ENCODE measurements around the gene PKP3. TPM values are rescaled to one million over a fixed set of nuclear protein-coding genes. Genes with fewer than 3 reads are reported as not detected.
"Not testable (repeated sequence)": the region's sequence is repeated elsewhere in the genome, so short reads cannot be mapped to it uniquely, and the experiment has no call there.

PKP3 gene
- total RNA-seq, 1 donor from 2014 or later, result not detected

- DNase-seq (ENCODE audit: low spot score in 2 of 2), result no peak
- FAIRE-seq, result no peak
These were observed 26.9 kb downstream of the PKP3 start for GRCh38 chr11:420911-421321.

DNA sequence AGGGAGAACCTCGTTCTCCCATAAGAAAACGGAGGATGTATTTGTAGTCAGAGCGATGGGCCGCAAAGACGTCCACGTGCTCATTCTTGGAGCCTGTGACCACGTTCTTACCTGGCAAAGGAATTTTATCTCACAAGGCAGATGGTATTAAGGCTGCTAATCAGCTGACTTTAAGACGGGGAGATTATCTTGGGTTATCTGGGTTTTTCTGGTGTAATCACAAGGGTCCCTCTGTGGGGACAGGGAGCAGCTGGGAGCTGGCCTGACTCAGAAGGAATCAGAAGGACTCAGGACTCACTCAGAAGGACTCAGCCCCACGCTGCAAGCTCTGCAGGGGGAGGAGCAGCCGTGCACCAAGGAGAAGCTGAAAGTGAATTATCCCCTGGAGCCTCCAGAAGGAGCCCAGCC lies 28.2 kb downstream of the PKP3 start:
- DNase-seq (ENCODE audit: low spot score in 2 of 2) (no peak), FAIRE-seq (no peak)

GRCh38 chr11:424232-424631 lies 30.2 kb downstream of the PKP3 start:
- FAIRE-seq (no peak), DNase-seq (ENCODE audit: low spot score in 2 of 2) (no peak)

DNA sequence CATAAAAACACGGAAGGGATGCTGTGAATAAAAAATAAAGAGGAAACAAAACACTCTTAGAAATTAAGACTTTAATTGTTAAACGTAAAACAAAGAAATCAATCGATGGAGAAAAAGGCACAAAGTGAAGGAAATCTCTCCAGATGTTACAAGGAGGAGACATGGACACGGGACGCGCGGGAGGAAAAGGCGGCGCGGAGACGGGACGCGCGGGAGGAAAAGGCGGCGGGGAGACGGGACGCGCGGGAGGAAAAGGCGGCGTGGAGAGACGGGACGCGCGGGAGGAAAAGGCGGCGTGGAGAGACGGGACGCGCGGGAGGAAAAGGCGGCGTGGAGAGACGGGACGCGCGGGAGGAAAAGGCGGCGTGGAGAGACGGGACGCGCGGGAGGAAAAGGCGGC lies 30.8 kb downstream of the PKP3 start:
- DNase-seq (ENCODE audit: low spot score in 2 of 2); FAIRE-seq: not testable (repeated sequence)

DNA sequence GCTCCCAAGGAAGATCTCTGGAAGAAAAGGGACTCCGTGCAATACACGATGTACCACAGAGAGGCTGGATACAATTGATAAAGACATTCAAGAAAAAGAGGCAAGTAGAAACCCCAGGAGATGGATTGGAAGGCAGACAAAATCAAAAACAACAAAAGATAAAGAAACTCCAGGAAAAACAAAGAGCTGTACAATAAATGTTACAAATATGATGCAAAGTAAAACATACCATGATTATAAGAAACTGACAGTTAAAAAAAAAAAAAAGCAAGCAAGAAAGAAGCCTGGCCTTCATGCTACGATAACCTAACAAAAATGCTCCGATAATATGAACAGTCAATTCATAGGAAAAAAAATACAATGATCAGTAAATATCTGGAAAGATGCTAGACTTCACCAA lies 31.3 kb downstream of the PKP3 start:
- FAIRE-seq, result no peak
- no peak for DNase-seq (ENCODE audit: low spot score in 2 of 2)

- FAIRE-seq (no peak), DNase-seq (ENCODE audit: low spot score in 2 of 2) (no peak)
These were observed 32.8 kb downstream of the PKP3 start for GRCh38 chr11:426851-427250.

DNA sequence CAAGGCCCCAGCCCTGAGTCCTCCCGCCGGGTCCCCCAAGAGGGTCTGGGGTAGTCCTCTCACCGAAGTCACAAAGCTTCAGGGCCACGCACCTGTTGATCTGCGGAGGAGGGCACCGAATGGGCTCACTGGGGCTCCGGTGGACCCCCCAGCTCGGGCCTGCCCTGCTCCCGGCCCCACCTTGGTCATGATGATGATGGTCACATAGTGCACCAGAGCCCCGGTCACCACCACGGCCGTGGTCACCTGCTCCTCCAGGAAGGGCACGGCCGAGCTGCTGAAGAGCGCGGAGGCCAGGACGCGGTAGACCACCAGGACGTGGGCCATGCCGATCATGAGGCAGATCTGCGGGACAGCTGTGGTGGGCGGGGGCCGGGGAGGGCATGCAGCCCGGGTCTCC lies 34.3 kb downstream of the PKP3 start:
- DNase-seq (ENCODE audit: low spot score in 2 of 2), result no peak
- FAIRE-seq, result no peak

GRCh38 chr11:429391-429790 lies 35.4 kb downstream of the PKP3 start:
- DNase-seq (ENCODE audit: low spot score in 2 of 2), result no peak
- no peak for FAIRE-seq

DNA sequence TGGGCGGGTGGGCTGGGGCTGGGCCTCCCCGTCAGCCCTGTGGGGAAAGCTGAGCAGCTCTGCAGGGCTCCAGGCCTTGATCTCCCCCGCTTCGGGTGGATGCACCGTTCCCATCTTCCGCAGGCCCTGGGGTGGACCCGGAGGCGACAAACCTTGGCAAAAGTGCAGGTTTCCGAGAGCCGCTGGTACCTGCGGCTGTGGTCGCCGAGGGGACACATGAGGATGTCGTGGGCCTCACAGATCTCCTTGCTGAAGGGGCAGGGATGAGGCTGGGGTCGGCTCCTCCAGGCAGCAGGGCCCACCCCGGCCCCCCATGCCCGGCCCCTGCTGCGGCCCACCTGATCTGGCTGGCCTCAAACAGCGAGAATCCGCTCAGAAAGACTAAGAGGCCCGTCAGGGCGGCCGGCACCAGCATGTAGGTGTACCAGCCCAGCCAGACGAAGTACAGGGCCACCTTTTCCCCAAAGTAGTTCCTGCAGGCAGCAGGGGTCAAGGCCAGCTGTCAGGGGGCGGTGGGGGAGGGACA lies 36.0 kb downstream of the PKP3 start:
- FAIRE-seq (no peak), DNase-seq (ENCODE audit: low spot score in 2 of 2) (no peak)

GRCh38 chr11:431921-432320 lies 37.9 kb downstream of the PKP3 start:
- no peak for DNase-seq (ENCODE audit: low spot score in 2 of 2)
- no peak for FAIRE-seq

DNA sequence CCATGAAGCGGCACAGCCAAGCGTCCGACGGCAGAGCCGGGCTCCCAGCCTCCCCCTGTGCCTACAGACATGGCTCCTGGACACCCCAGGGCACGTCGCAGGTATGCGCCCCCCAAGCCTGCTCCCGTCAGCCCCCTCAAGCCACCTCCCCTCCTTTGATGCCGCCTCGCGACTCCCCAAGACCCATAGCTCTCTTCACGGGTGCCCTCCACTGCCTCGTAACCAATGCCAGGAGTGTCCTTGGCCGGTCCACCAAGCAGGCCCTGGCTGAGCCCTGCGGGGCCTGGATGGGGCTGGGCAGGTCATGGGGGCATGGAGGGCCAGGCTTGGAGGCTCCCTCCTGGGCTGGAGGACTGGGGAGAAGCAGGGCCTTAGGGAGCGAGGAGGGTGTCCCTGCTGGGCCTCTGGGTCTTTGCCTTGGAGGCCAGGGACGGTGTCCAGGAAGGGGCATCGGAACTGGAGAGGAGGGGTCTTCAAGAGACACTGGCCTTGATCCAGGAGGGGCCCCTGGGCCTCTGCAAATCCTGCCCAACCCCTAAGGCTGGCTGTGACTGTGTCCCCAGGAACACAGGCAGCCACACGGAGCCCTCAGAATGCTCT lies 38.6 kb downstream of the PKP3 start:
- FAIRE-seq (no peak), DNase-seq (ENCODE audit: low spot score in 2 of 2) (no peak)

GRCh38 chr11:433111-433510 lies 39.1 kb downstream of the PKP3 start:
- FAIRE-seq, result no peak

GRCh38 chr11:433641-434040 lies 39.6 kb downstream of the PKP3 start:
- DNase-seq (ENCODE audit: low spot score in 2 of 2) (no peak), FAIRE-seq (no peak)

More at GRCh38 chr11:433111-433510, 39.1 kb downstream of the PKP3 start:
- no peak for DNase-seq (ENCODE audit: low spot score in 2 of 2)

DNA sequence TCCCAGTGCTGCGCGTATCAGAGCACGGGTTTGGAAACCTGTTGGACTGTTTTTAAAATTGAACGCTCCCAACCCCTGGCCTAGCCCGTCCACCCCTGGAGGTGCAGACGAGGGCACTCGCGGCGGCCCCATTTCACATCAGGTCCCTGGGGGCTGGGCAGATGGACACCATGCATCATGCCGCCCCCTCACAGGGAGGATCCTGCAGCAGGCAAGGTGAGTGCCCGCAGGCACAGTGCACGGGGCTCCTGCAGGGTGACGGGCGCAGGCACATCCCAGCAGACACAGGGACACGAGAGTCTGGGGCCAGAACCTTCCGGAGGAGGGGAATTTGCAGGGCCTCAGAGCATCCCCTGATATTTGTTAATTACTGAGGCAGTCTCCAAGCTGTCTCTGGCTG lies 40.5 kb downstream of the PKP3 start:
- FAIRE-seq, result no peak

GRCh38 chr11:434999-435740 lies 41.2 kb downstream of the PKP3 start:
- not testable (repeated sequence) for FAIRE-seq; DNase-seq (ENCODE audit: low spot score in 2 of 2)

More for the DNA sequence above, 40.5 kb downstream of the PKP3 start:
- no peak for DNase-seq (ENCODE audit: low spot score in 2 of 2)

DNA sequence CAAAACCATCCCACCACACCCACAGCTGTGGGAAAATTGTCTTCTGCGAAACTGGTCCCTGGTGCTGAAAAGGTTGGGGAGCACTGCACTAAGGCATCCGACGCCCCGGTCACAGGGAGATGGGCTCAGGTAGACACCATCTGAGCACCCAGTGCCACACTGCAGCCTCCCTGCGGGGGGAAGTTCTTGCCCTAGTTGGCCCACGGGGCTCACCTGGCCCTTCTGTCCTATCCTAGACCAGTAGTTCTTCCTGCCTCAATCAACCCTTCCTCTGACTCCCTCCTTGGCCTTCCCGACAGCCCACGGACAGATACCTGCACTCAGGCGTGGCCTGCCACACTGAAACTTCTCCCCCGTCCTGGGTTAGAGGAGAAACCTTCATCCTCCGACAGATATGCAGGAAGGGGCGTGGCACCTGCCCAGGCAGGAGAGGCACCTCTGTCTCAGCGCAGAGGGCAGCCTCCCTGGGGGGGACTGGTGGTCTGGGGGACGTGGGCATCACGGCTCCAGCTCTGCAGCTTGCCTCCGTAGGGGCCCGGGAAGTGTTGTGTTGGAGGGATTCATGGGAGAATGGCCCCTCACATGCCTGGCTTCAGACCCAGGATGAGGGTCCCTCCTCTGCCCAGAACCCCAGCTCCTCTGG lies 43.3 kb downstream of the PKP3 start:
- no peak for DNase-seq (ENCODE audit: low spot score in 2 of 2)
- no peak for FAIRE-seq

GRCh38 chr11:438101-438844 lies 44.3 kb downstream of the PKP3 start:
- FAIRE-seq (no peak), DNase-seq (ENCODE audit: low spot score in 2 of 2) (no peak)

DNA sequence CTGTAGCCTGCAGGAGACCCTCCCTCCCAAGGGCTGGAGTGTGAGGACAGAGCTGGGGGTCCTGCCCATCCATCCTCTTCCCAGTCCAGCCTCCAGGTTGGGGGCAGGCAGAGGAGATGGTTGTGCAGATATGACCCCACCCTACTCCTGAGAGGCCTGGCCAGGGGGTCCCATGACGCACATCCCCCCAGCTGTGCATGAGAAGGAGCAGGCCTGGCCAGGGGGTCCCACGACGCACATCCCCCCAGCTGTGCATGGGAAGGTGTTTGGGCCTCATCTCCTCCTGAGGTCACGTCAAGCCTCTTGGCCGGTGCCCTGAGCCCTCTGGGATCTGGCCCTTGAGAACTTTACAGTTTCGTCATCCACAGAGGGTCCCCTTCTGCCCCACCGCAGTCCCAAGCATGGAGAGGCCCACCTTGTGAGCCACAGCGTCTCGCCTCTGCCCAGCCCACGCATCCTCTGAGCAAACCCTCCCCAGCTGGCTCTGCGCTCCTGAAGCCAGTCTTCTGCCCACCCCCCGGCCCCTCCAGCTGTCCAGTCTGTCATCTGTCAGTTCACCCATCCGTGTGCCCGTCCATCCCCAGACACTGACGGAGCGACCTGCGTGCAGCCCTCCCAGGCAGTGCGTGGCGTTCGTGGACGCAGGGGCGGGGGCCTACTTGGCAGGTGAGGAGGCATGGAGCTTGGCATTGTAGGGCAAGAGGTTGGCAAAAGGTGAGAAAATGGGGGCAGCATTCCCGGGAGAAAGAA lies 45.5 kb downstream of the PKP3 start:
- FAIRE-seq, result no peak
- DNase-seq (ENCODE audit: low spot score in 2 of 2), result no peak

DNA sequence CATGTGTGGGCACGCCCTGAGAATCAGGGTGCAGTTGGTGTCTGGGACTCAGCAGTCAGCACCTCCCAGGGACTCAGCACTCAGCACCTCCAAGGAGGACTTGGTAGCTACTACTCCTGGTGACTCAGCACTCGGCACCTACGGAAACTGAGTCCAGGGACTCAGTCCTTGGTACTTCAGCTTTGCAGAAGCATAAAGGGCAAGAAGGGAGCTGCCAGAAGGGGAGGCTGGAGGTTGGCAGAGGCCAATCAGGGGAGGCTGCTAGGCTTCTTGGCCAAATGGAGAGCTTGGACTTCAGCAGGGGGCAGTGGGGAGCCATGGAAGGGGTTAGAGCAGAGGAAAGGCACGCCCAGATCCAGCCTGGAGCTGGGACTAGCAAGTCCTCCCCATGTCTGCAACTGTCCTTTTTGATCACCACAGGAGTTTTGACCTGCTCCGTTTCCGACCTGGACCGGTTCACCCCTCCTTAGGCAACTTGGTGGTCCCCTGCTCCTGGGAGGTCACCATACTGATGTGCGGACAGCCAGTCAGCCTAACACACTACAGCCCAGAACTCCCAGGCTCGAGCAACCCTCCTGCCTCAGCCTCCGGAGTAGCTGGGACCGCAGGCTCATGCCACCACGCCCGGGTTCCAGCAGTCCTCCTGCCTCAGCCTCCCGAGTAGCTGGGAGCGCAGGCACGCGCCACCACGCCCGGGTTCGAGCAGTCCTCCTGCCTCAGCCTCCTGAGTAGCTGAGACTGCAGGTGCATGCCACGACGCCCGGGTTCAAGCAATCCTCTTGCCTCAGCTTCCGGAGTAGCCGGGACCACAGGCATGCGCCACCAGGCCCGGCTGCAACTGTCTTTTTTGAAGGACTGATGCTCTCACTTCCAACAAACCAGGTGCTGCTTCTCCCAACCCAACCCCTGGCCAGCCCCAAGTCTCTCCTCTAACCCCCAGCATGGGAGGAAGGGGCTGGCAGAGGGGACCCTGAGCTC lies 46.3 kb downstream of the PKP3 start:
- DNase-seq (ENCODE audit: low spot score in 2 of 2) (no peak), FAIRE-seq (no peak)
